DMS153 (cell line): Measurements from ENCODE around the gene TIMM23.
"Not testable (repeated sequence)": the region's sequence is repeated elsewhere in the genome, so short reads cannot be mapped to it uniquely, and the experiment has no call there.

Source experiments
- DNase-seq: peaks from one replicate; lab custom pipeline; 2025; lab: John Stamatoyannopoulos, UW

The TIMM23 gene, protein sequence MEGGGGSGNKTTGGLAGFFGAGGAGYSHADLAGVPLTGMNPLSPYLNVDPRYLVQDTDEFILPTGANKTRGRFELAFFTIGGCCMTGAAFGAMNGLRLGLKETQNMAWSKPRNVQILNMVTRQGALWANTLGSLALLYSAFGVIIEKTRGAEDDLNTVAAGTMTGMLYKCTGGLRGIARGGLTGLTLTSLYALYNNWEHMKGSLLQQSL

DNA sequence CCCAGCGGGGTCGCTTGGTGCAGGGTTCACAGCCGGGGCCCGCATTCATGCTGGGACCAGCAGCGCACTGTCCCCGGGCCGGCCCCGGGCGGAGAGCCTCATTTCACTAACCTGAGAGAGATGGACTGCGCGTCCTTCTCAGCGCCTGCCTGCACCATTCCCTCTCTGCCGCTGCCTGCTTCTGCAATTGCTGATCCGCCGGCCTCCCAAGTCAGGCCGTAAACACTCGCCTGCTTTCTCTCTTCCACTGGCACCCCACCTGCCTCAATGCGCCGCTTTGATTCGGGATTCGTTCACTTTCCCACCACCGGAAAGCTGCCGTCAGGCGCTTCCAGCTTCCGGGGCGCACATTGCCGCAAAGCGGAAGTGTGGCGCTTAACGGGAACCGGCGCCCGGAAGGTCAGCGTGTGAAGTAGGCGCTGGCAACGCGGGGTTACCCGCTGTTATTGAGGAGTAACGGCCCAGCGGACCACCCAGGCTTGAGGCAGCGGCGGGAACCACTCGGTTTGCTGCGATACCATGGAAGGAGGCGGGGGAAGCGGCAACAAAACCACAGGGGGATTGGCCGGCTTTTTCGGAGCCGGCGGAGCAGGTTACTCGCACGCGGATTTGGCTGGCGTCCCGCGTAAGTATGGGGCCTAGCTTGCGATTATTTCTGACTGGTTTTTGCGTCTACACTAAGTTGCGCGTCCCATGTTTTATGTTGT is at the start of gene TIMM23:
TSS of gene TIMM23 (plus strand) at position 384 of the 707 bp plus-strand sequence. CDS start at position 520, 136 bp downstream.
- DNase-seq = peak; percentile 58

DNA sequence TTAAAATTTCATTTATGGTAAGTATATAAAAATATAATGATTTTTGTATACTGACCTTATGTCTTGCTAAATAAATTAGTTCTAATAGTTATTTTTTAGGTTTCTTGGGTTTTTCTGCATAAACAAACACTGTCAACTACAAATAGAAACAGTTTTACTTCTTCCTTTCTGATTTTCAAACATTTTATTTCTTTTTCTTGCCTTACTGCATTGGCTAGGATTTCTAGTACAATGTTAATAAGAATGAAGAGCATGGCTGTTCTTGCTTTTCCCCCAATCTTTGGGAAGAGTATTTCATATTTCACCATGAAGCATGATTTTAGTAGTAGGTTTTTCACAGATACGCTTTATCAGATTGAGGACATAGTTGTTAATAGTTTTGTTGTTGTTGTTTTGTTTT is 45.5 kb upstream of the TIMM23 start:
- not testable (repeated sequence) for DNase-seq

DNA sequence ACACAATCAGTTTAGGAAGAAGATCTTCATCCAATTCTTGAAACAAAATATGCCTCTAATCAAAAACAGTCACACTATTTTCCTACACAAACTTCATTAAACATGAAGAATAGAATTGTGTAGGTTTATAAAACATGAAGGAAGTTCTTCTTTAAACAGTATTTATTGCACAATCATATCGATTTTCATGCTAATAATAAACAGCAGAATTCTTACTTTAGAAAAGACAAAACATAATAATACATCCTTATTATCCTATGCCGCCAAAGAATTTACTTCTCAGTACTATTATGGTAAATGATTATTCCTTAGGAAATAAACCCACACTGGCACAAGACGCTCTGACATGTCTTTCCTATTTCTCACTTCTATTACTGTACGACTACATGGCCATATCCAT is 41.0 kb upstream of the TIMM23 start:
- not testable (repeated sequence) for DNase-seq

DNA sequence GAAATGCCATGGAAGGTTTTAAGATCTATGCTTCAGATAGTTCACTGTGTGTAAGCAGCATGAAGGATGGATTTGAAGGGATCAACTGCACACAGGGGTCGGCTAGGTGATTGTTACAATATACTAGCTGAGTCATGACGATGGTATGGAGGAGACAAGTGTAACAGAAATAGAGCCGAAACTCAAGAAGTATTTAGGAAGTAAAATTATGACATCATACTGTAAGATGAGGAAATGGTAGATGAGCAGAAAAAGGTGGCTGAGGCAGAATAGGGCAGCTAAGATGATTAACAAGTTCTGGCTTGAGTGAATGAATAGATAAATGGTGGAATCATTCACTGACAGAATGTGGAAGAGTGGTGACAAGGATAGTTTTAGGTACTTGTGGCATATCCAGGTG is 37.5 kb upstream of the TIMM23 start:
- not testable (repeated sequence) for DNase-seq

DNA sequence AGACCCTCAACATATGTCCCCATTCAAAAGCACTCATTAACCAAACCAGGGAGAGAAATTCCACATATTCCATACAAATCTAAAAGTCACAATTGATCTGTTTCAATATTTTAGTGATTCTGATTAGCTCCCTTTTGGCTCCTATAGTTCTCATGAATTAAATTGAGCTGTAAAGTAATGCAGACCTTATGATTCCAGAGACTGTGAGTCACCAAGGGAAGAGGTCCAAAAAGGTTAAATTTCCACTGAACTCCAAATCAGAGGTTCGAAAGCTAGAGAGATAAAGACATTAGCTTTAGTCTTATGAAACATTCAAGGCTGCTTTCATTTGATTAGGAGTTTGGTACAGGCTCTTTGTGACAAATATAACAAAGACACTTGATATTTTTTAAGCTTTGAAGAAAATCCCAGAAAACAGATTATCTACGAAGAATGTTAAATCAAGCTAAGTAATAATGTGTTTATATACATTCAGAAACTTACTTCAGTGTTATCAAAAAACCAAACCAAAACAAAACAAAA is 33.1 kb upstream of the TIMM23 start:
- DNase-seq = not testable (repeated sequence)

DNA sequence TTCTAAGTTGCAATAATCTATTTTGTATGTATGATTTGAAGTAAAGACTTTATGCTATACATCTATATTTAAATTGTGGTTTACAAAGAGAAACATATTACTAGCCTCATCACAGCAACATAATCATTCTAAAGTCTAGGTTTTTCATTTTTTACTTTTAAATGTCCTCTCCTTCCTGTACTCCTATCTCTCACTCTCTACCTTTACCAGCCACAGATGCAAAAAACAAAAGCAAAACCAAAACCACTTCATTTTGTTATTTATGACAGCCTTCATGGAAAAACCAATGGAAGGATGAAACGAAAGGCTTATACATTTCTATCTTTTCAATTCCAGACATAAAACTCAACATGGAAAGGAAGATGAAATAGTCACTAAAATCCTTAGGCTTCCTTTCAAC is 31.1 kb upstream of the TIMM23 start:
- DNase-seq = not testable (repeated sequence)

DNA sequence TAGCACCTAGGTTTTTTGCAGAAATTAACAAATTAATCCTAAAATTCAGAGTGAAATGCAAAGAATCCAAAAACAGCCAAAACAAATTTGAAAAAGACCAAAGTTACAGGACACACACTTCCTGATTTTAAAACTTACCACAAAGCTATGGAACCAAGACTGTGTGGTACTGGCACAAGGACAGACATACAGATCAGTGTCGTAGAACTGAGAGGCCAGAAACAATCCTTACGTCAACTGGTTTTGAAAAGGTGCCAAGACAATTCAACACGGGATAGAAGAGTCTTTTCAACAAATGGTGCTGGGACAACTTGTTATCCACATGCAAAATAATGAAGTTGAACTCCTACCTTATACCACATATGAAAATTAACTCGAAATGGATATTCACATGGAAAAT is 26.8 kb upstream of the TIMM23 start:
- DNase-seq = not testable (repeated sequence)

DNA sequence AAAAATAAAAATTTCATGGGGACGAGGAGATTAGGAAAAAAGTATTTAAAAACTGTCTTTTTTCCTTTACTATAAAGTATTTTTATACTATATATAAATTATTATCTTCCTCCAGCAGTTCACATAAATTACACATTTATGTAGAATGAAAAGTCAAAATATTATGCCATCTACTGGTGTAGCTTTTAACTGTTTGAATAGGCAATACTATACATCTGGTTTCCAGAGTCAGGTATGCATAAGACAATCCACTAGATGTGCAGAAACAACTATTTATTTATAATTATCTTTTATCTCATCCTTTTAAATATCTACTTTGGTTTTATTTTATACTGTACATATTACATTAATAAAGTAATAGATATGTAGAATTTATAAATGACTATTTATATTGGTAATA is 24.9 kb upstream of the TIMM23 start:
- DNase-seq = not testable (repeated sequence)

DNA sequence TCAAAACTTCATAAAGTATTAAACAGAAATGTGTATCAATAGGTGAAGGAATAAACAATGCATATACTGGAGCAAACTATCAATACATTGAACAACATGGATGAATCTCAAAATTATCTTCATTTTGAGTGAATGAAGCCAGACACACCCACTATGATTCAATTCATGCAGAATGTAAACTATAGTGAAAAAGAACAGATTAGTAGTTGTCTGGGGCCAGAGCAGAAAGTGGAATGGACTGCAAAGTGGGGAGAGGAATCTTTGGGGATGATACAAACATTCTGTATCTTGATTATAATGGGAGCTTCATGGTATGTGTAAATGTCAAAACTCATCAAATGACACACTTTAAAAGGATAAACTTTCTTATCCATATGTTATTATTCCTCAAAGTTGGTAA is 23.5 kb upstream of the TIMM23 start:
- not testable (repeated sequence) for DNase-seq

DNA sequence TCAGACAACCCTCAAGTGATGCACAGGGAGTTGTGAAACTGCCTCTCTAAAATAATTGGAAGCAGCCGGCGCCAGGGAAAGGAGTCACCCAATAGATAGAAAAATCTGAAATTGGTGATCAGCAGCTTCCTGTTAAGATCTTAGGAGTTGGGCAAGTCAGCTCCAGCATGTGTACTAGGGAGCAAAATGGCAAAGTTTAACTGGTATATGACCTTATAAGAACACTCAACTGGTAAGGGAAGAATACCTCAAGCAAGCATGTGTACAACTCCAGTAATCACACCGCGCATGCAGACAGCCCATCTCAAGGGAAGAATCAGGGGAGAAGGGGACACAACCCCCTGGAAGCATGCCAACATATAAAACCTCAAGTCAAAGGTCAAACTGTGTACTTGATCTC is 17.9 kb upstream of the TIMM23 start:
- DNase-seq = not testable (repeated sequence)

DNA sequence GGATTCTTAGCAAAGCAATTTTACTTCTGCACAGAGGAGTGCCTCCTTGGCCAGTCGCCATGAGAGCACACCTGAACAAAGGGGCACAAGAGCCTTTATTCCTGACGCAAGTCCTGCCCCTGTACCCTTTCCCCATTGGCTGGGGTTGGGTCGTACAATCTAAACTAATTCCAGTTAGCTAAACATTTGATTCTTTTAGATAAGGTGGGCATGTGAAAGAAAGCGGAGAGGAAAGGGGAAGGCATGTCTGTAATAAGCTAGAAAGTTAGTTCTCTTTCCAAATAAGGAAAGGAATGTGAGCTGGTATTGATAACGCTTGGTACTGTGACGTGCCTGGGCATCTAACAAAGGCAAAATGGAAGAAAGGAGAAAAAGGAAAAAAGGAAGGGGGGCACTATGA is 15.7 kb upstream of the TIMM23 start:
- DNase-seq = not testable (repeated sequence)

DNA sequence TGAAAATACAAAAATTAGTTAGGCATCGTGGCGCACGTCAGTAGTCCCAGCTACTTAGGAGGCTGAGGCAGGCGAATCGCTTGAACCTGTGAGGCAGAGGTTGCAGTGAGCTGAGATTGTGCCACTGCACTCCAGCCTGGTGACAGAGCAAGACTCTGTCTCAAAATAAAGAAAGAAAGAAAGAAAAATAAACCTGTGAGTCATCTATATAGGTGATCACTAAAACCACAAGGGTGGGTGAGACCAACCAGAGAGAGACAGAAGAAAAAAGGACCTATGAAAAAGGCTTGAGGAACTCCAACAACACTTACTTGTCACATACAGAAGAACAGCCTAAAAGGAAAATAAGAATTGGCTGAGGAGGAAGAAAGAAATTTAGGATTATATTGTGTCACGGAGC is 14.4 kb upstream of the TIMM23 start:
- DNase-seq = not testable (repeated sequence)

DNA sequence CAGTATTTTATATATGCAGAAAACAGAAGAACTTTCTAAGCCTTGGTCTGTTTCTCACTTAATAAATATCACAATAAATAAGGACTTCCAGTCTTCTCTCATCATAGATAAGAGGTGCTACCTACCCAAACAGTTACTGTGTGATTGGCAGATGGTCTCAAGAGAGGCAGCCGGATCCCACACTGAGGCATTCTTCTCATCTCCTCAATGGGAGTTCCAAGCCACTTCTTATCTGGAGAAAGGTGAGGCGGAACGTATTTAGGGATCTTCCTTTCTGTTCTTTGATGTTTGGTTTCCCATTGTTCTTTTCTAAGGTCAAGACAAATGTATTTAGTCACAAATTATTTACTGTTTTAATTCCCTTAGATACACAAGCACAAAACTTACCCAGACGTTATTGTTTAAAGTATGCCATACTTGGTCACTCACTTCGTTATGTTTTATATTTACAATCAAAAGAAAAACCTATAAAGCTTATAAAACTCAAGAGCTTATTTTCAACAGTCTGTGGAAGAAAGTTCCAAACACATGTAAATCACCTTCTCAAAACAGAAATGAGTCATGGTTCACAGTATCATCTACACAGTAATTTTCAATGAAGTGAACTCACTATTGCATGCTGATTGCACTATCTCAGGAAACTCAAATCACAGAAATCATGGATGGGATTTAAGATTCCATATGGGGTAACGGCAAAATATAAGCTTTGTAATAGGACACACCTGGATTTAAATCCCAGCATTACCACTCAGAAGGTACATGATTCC is 9.4 kb upstream of the TIMM23 start:
- not testable (repeated sequence) for DNase-seq

DNA sequence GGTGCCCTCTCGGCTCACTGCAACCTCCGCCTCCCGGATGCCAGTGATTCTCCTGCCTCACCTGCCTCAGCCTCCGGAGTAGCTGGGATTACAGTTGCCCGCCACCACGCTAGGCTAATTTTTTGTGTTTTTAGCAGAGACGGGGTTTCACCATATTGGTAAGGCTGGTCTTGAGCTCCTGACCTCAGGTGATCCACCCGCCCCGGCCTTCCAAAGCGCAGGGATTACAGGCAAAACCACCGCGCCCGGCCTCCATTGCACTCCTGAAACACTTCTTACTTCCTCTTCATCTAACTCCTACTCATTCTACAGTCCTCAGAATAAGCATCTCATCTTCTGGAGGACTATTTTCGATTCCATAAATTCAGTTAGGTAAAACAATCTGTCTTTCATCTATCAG is 1.3 kb upstream of the TIMM23 start:
- not testable (repeated sequence) for DNase-seq

DNA sequence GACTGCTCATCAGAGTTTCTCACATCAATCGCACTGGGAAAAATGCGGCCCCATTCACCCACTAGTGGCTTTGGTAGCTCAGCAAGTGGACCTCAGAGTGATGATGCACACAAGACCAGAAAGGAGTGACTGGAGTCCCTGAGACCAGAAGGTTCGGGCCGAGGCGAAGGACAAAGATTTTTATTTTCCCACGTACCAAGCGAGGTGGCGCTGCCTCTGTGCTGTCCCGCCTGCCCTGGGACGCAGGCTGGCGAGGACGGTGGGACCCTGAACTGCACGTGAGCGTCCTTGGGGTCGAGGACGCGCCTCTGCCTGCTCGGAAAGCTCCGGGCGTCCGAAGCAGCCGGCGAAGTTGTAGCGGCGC is 565 bp upstream of the TIMM23 start:
- DNase-seq = not testable (repeated sequence)

DNA sequence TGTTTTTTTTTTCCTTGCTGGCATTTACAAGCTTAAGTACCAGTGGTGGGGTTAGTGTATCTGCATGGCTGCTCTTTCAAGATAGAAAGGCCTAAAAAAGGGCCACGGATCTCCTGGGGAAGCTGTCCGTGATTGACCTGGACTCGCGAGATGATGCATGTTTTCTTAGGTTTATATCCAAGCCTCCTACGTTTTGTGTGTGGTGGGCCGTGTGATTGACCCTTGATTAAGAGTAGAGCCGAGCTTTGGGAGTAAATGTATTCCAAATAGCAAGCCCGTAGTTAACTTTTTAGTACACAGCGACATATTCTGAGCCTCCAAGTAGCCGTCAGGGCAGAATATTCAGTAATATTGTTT is 502 bp downstream of the TIMM23 start:
- DNase-seq = not testable (repeated sequence)

DNA sequence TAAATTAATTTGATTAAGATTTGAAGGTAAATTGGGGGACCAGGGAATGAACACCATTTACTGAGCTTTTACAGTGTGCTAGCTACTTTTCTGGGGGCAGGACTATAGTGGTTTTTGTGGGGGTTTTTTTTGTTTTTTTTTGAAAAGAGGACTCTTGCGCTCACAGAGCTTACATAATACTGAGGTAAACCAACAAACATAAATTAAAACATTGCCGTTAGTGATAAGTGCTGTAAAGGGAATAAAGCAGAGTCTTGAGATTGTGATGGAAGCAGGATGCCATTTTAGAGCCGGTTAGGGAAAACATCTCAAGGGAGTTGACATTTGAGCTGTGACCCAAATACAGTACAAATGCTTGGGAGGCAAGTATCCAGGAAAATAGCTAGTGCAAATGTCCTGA is 1.8 kb downstream of the TIMM23 start:
- DNase-seq = not testable (repeated sequence)

DNA sequence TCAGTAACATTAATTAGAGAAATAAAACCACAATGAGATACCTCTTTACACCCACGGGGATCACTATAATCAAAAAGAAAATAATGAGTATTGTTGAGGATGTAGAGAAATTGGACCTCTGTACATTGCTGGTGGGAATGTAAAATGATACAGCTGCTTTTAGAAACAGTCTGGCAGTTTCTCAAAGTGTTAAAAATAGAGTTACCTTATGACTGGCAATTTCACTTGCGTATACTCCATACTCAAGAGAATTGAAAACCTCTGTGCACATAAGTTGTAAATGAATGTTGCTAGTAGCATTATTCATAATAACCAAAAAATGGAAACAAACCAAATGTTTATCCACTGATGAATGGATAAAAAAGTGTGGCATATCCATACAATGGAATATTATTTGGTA is 6.3 kb downstream of the TIMM23 start:
- not testable (repeated sequence) for DNase-seq

DNA sequence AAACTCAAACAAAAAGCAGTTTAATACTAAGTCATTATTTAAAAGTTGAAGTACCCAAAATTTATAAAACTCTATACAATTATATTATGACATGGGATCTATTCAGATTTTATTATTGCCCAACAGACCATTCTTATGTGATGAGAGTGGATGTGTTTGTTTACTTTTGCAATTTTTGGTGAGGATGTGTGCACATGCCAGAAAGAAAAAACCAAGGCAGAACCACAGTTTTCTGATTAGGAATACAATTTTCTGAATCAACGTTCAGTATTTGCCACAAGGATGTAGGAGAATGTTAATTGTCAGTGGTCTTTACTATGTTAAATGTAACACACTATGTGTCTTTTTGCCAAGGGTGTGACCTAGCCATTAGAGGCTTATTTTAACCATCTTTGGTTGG is 9.1 kb downstream of the TIMM23 start:
- not testable (repeated sequence) for DNase-seq

DNA sequence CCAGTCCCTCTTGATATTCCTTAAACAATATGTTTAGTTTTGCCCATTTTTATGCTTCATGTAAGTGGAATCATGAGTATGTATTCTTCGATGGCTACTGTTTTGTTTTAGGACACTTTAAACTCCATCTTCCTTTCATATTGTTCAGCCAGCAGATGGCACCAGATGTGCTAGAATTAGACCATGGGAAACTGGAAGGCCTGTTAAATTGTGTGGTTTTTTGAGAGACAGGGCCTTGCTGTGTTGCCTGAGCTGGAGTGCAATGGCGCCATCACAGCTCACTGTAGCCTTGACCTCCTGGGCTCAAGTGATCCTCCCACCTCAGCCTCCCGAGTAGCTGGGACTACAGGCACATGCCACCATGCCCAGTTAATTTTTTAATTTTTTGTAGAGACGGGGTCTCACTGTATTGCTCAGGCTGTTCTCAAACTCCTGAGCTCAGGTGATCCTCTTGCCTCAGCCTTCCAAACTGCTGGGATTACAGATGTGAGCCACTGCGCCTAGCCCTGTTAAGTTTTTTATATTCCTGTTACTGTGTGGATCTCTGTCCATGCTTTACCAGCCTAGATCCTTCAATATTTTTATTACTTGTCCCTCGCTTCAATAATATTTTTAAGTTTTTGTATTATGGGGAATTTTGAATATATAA is 11.4 kb downstream of the TIMM23 start:
- DNase-seq = peak; percentile 2

DNA sequence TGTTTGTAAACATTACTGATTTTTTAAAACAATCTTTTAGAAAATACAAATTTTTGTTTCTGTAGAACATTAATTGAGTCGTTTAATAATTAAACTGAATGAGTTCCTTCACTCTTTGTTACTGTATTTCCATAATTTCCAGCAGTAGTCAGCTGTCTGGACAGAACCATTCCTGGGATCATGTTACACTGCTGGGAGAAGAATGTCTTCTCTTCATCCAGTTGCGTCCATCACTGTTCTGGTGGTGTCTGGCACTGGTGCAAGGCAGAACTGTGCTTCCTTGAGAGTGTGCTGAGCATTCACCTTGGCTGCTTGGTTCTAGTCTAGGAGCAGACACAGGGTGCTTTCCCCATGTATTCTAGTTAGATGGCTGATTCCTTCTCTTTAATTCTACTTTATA is 12.2 kb downstream of the TIMM23 start:
- not testable (repeated sequence) for DNase-seq

DNA sequence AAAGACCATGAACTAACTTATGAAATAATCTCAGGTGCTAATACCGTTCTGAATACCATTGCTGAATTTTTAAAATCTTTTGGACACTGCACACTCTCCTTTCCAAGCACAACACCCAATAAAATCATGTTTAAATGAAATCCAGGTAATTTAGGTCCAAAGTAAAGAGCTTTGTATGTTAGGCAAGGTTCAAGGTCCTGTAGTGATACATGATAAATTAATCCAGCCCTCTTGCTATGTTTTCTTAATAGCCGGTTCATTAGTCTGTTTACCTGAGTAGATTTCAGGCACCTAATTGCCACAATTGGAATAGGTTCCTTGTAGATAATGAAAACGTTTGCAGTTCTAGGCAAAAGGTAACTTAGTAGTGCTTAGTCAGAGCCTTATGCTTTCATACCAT is 13.3 kb downstream of the TIMM23 start:
- not testable (repeated sequence) for DNase-seq
